GM23338 (cell line): ENCODE data around the gene NGFR. TPM values are rescaled to one million over a fixed set of nuclear protein-coding genes. Genes with fewer than 3 reads are reported as not detected.
A peak's percentile ranks its signal among the peaks of the same experiment; 100 is the strongest.

ENCODE experiments used
- ATAC-seq: fragments of 200-7000 bp; cut with Tn5 transposase; 3 replicates; pipeline ENCODE4 v1.9.1; 2020
- DNase-seq: peaks from one replicate; pipeline ENCODE4 v3.0.0-alpha.2; 2015; ENCODE audit warnings: low spot score
- H2AFZ ChIP-seq: fragments of 200-600 bp; sonication (generic); 2 replicates; pipeline ENCODE4 v1.8.0; 2016; ENCODE audit warnings: antibody characterized with exemption, mild to moderate bottlenecking, moderate library complexity
- H3F3A ChIP-seq: fragments of 200-600 bp; sonication (generic); replicated peaks from 2 replicates; pipeline ENCODE4 v1.8.0; 2017; ENCODE audit warnings: antibody characterized with exemption, mixed run types, low read depth
- H3K27ac ChIP-seq: fragments of 200-600 bp; sonication (generic); 2 replicates; pipeline ENCODE4 v1.6.1; 2016; ENCODE audit warnings: low read depth
- H3K27me3 ChIP-seq: fragments of 200-600 bp; sonication (generic); 2 replicates; pipeline ENCODE4 v1.8.0; 2016; ENCODE audit warnings: mild to moderate bottlenecking, mixed run types, moderate library complexity; ENCODE audit not compliant: insufficient read depth
- H3K36me3 ChIP-seq: fragments of 200-600 bp; sonication (generic); 2 replicates; pipeline ENCODE4 v1.8.0; 2016; ENCODE audit warnings: mild to moderate bottlenecking; ENCODE audit not compliant: insufficient read depth
- H3K4me1 ChIP-seq: fragments of 200-600 bp; sonication (generic); 2 replicates; pipeline ENCODE4 v1.8.0; 2016; ENCODE audit warnings: mild to moderate bottlenecking, moderate library complexity; ENCODE audit not compliant: insufficient read depth
- H3K4me2 ChIP-seq: fragments of 200-600 bp; sonication (generic); 2 replicates; pipeline ENCODE4 v1.7.1; 2017; ENCODE audit warnings: mixed run types
- H3K4me3 ChIP-seq: fragments of 200-600 bp; sonication (generic); 2 replicates; pipeline ENCODE4 v1.6.1; 2016; ENCODE audit warnings: mixed run types
- H3K79me2 ChIP-seq: fragments of 200-600 bp; sonication (generic); replicated peaks from 2 replicates; pipeline ENCODE4 v1.8.0; 2017; ENCODE audit warnings: mild to moderate bottlenecking; ENCODE audit not compliant: insufficient read depth
- H3K9me2 ChIP-seq: fragments of 200-600 bp; sonication (generic); 2 replicates; pipeline ENCODE4 v1.8.0; 2017; ENCODE audit not compliant: insufficient read depth
- H4K20me1 ChIP-seq: fragments of 200-600 bp; sonication (generic); replicated peaks from 2 replicates; pipeline ENCODE4 v1.8.0; 2017; ENCODE audit warnings: mild to moderate bottlenecking; ENCODE audit not compliant: insufficient read depth
- H3K27ac Mint-ChIP-seq: 2 replicates; pipeline ENCODE4 v1.8.0; 2020; ENCODE audit warnings: inconsistent platforms, mild to moderate bottlenecking, moderate library complexity, mixed read lengths
- H3K27me3 Mint-ChIP-seq: 3 replicates; pipeline ENCODE4 v1.8.0; 2022; ENCODE audit warnings: low read depth, mild to moderate bottlenecking, moderate library complexity, mixed read lengths, inconsistent platforms; ENCODE audit not compliant: insufficient read depth, poor library complexity
- H3K36me3 Mint-ChIP-seq: 3 replicates; pipeline ENCODE4 v1.8.0; 2021; ENCODE audit warnings: low read depth, mild to moderate bottlenecking, inconsistent platforms, moderate library complexity, mixed read lengths
- H3K4me1 Mint-ChIP-seq: 3 replicates; pipeline ENCODE4 v1.8.0; 2020; ENCODE audit warnings: mild to moderate bottlenecking, inconsistent platforms, mixed read lengths
- H3K4me3 Mint-ChIP-seq: 3 replicates; pipeline ENCODE4 v1.8.0; 2021; ENCODE audit warnings: moderate library complexity, mild to moderate bottlenecking, inconsistent platforms, mixed read lengths
- H3K9me3 Mint-ChIP-seq: 3 replicates; pipeline ENCODE4 v1.8.0; 2020; ENCODE audit warnings: moderate library complexity, mild to moderate bottlenecking, inconsistent platforms, mixed read lengths
- CREB1 ChIP-seq: fragments of 250-450 bp; sonication (Bioruptor Pico); IDR thresholded peaks from 2 replicates; pipeline ENCODE4 v1.5.0; 2020; ENCODE audit warnings: low read depth, mild to moderate bottlenecking, moderate library complexity
- CTCF ChIP-seq, 2 experiments: fragments of 200-600 bp in 1 of 2; sonication (generic) in 1 of 2; conservative IDR thresholded peaks; 2 replicates each; pipeline versions ENCODE4 v1.5.1 to v1.6.1; 2016 to 2017; ENCODE audit warnings: antibody characterized with exemption in 2 of 2, low read depth in 2 of 2, mild to moderate bottlenecking in 2 of 2, moderate library complexity in 1 of 2
- ETS1 ChIP-seq: IDR thresholded peaks from 2 replicates; pipeline ENCODE4 v1.6.1; 2016; ENCODE audit warnings: antibody characterized with exemption
- EZH2 ChIP-seq: fragments of 200-600 bp; sonication (generic); IDR thresholded peaks from one replicate; pipeline ENCODE4 v1.8.0; 2017; ENCODE audit warnings: antibody characterized with exemption, mild to moderate bottlenecking, low read depth; ENCODE audit not compliant: unreplicated experiment
- EZH2phosphoT487 ChIP-seq: fragments of 200-600 bp; sonication (generic); IDR thresholded peaks from one replicate; pipeline ENCODE4 v1.8.1; 2018; ENCODE audit warnings: antibody characterized with exemption; ENCODE audit not compliant: unreplicated experiment
- NANOG ChIP-seq: IDR thresholded peaks from 2 replicates; pipeline ENCODE4 v1.6.1; 2016; ENCODE audit warnings: antibody characterized with exemption, borderline replicate concordance
- REST ChIP-seq: IDR thresholded peaks from one replicate; pipeline ENCODE4 v1.6.1; 2018; ENCODE audit warnings: antibody characterized with exemption; ENCODE audit not compliant: unreplicated experiment
- STAT1 ChIP-seq: IDR thresholded peaks from one replicate; pipeline ENCODE4 v1.6.1; 2016; ENCODE audit warnings: antibody characterized with exemption; ENCODE audit not compliant: unreplicated experiment
- ZNF114 ChIP-seq: fragments of 250-450 bp; sonication (Bioruptor Pico); IDR thresholded peaks from 2 replicates; pipeline ENCODE4 v1.5.0; 2020; ENCODE audit warnings: mild to moderate bottlenecking, moderate library complexity
- polyA plus RNA-seq: library from polyadenylated mRNA; unstranded; fragments of >200 nt; fragmentation: Nextera tagmentation; extraction: Ambion mirVana; gene quantifications from 2 replicates; pipeline ENCODE4 v1.2.1, GENCODE V29; 2016
- total RNA-seq: library from RNA; depleted of rRNA; stranded (reverse); fragments of >200 nt; shearing (Covaris generic); gene quantifications from 2 replicates; pipeline ENCODE4 v1.2.3, GENCODE V29; 2014

Gene NGFR
- total and polyA plus RNA-seq, 2 experiments from 2014 or later = 2.8 to 6.9 TPM

GRCh38 chr17:49496867-49497147, 1.7 kb downstream of the NGFR start (continued):
- no peak for TF ChIP-seq REST

- Mint-ChIP-seq H3K9me3 (no peaks in the 10 kb centered on the region), H3K4me3 (peak overlapping the region; percentile 82), H3K27ac (no peak overlapping the region), H3K27me3 (peaks cover 54% of the 10 kb centered on the region), H3K36me3 (no peaks in the 10 kb centered on the region), H3K4me1 (peaks cover 29% of the 10 kb centered on the region)
- Histone ChIP-seq H3K4me2 (peak overlapping the region; percentile 97), H3F3A (no peaks in the 10 kb centered on the region; the same call in 1 of the 2 replicates), H3K4me3 (peak overlapping the region; percentile 80), H2AFZ (peak overlapping the region; percentile 72), H3K27me3 (peaks cover 75% of the 10 kb centered on the region), H3K27ac (no peak overlapping the region), H3K36me3 (no peaks in the 10 kb centered on the region), H3K9me2 (no peaks in the 10 kb centered on the region), H4K20me1 (no peaks in the 10 kb centered on the region), H3K79me2 (no peaks in the 10 kb centered on the region), H3K4me1 (peaks cover 20% of the 10 kb centered on the region)
- no peak for TF ChIP-seq CREB1 (CRISPR knock-in tag)
- no peak for TF ChIP-seq STAT1
- no peak for TF ChIP-seq NANOG
- no peak for TF ChIP-seq EZH2phosphoT487
- TF ChIP-seq CTCF (conservative IDR thresholded peaks at IDR 0.05; ENCODE audit: low read depth in 2 of 2) = no peak
- TF ChIP-seq ETS1 = no peak
- TF ChIP-seq EZH2 = peak; percentile 35
- no peak for TF ChIP-seq ZNF114 (CRISPR knock-in tag)
- ATAC-seq (peak; percentile 50), DNase-seq (peak; percentile 87)
Observed at GRCh38 chr17:49497148-49498028, 2.3 kb downstream of the NGFR start.
